ENCODE data around the gene AHCYL1.

Gene AHCYL1

DNA sequence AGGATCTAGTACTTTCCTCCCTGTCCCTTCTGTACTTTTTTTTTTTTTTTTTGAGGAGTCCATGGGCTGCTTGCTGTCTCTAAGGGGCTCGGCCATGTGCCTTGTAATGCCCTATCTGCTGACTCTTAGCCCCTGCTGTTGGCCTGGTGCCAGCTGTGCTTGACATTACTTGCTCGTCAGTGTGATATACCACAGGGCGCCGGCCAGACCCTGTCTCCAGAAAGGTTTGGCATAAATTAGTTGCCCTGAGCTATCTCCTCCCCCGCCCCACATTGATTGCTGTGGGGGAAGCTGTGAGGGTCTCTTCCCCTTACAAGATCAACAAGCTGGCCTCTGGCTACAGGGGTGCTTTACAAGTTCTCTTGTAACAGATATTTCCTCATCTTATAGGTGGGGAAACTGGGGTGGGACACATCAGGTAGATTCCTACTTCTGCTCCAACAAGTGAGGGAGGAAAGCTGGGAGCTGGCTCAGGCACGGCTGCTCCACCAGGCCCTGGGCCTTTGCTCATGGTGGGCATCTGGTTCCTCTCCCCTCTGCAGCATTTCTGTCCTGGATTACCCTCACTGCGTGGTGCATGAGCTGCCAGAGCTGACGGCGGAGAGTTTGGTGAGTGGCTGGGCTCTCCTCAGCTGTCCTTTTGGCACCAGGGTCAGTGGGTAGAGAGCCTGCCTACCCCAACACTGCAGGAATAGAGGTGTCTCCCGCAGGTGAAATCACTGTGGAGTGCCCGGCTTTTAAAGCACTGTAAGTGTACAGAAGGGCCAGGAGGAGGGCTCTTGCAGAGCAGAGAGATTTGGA is 65.4 kb downstream of the AHCYL1 start:
- H3K4ac ChIP-seq (ENCODE audit: low read length), result no peak overlapping the region
- H2BK15ac ChIP-seq (ENCODE audit: low read length), result no peak overlapping the region
- no peak overlapping the region for H3K4me2 ChIP-seq (ENCODE audit: insufficient read depth, low read length, poor library complexity, severe bottlenecking)
- no peak overlapping the region for H4K8ac ChIP-seq (ENCODE audit: low read depth, low read length)
- no peak overlapping the region for H2BK5ac ChIP-seq (ENCODE audit: low read length)
- H2BK120ac ChIP-seq (ENCODE audit: low read depth, low read length), result no peak overlapping the region
- H3K79me1 ChIP-seq (ENCODE audit: low read depth, low read length), result no peaks in the 10 kb centered on the region
- no peak overlapping the region for H3K9ac ChIP-seq (ENCODE audit: low read depth, low read length, poor library complexity)
- H3K4me3 ChIP-seq (ENCODE audit: low read length in 2 of 2), result no peak overlapping the region
- no peak overlapping the region for H3K14ac ChIP-seq (ENCODE audit: low read length)
- H3K27me3 ChIP-seq (ENCODE audit: control insufficient read depth in 3 of 3, insufficient read depth in 3 of 3, low read depth in 1 of 3, low read length in 3 of 3), result no peaks in the 10 kb centered on the region
- no peak for DNase-seq (ENCODE audit: low spot score)
- no peak overlapping the region for H3K18ac ChIP-seq (ENCODE audit: low read length)
- peaks cover 73 to 98% of the 10 kb centered on the region in 2 donors for H3K36me3 ChIP-seq (replicated peaks in 1 of 2; ENCODE audit: control insufficient read depth in 2 of 2, insufficient read depth in 2 of 2, low read length in 2 of 2)
- no CpG with 5 or more reads among the region's 11 CpGs for WGBS, 2 donors (ENCODE audit: extremely low coverage in 2 of 2, insufficient read length in 2 of 2, insufficient replicate concordance in 1 of 2)
- no peaks in the 10 kb centered on the region for H3K4me1 ChIP-seq (ENCODE audit: control insufficient read depth in 2 of 2, insufficient read depth in 1 of 2, low read depth in 1 of 2, low read length in 2 of 2)
- H2AFZ ChIP-seq (ENCODE audit: low read length), result no peak overlapping the region
- no peak overlapping the region for H3K27ac ChIP-seq (replicated peaks; ENCODE audit: low read length)
- H3K23ac ChIP-seq (ENCODE audit: low read depth, low read length, poor library complexity), result no peak overlapping the region
- no peak overlapping the region for H2AK5ac ChIP-seq (ENCODE audit: low read depth, low read length)
- H2BK12ac ChIP-seq (ENCODE audit: low read length), result no peak overlapping the region
- H3K9me3 ChIP-seq (replicated peaks in 1 of 2; ENCODE audit: control insufficient read depth in 2 of 2, insufficient read depth in 1 of 2, low read depth in 1 of 2, low read length in 2 of 2), result no peaks in the 10 kb centered on the region
- no peak overlapping the region for H4K91ac ChIP-seq (ENCODE audit: low read depth, low read length, poor library complexity)

DNA sequence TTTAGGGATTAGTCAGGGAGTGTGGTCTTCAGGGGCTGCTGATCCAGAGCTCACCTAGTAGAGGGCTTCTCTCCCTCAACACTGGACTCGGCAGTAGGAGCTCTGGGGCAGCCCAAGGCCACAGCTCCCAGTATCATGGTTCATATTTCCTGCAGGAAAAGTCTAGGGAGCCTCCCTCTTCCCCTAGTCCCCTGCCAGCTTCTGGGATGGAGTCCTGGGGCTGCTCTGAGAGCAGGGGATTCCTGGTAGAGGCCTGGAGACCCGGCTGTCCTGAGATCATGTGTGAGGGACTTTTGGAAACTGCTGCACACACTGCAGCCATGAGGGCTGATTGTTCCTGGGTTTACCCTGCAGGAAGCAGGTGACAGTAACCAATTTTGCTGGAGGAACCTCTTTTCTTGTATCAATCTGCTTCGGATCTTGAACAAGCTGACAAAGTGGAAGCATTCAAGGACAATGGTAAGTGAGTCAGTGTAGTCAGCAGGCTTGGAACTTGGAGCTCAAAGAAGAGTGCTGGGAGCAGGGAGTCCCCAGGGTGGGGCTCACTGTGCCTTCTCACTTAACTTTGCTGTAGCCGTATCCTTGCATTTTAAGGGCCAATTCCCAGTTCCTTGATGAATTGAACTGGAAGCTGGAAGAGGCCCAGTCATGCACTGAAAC is 66.2 kb downstream of the AHCYL1 start:
- no peak overlapping the region for H2BK5ac ChIP-seq (ENCODE audit: low read length)
- no peak overlapping the region for H2AFZ ChIP-seq (ENCODE audit: low read length)
- H2AK5ac ChIP-seq (ENCODE audit: low read depth, low read length), result no peak overlapping the region
- no peaks in the 10 kb centered on the region for H3K79me1 ChIP-seq (ENCODE audit: low read depth, low read length)
- no peak overlapping the region for H3K9ac ChIP-seq (ENCODE audit: low read depth, low read length, poor library complexity)
- H3K4ac ChIP-seq (ENCODE audit: low read length), result no peak overlapping the region
- no peak overlapping the region for H3K4me2 ChIP-seq (ENCODE audit: insufficient read depth, low read length, poor library complexity, severe bottlenecking)
- H3K9me3 ChIP-seq (replicated peaks in 1 of 2; ENCODE audit: control insufficient read depth in 2 of 2, insufficient read depth in 1 of 2, low read depth in 1 of 2, low read length in 2 of 2), result no peaks in the 10 kb centered on the region
- H3K14ac ChIP-seq (ENCODE audit: low read length), result no peak overlapping the region
- no peak overlapping the region for H3K4me3 ChIP-seq (ENCODE audit: low read length in 2 of 2)
- H4K91ac ChIP-seq (ENCODE audit: low read depth, low read length, poor library complexity), result no peak overlapping the region
- no CpG with 5 or more reads among the region's 4 CpGs for WGBS, 2 donors (ENCODE audit: extremely low coverage in 2 of 2, insufficient read length in 2 of 2, insufficient replicate concordance in 1 of 2)
- no peak overlapping the region for H3K18ac ChIP-seq (ENCODE audit: low read length)
- no peak overlapping the region for H2BK12ac ChIP-seq (ENCODE audit: low read length)
- no peak overlapping the region for H4K8ac ChIP-seq (ENCODE audit: low read depth, low read length)
- DNase-seq (ENCODE audit: low spot score), result no peak
- peaks cover 75 to 98% of the 10 kb centered on the region in 2 donors for H3K36me3 ChIP-seq (replicated peaks in 1 of 2; ENCODE audit: control insufficient read depth in 2 of 2, insufficient read depth in 2 of 2, low read length in 2 of 2)
- H2BK15ac ChIP-seq (ENCODE audit: low read length), result no peak overlapping the region
- H3K27ac ChIP-seq (replicated peaks; ENCODE audit: low read length), result no peak overlapping the region
- no peaks in the 10 kb centered on the region for H3K4me1 ChIP-seq (ENCODE audit: control insufficient read depth in 2 of 2, insufficient read depth in 1 of 2, low read depth in 1 of 2, low read length in 2 of 2)
- H3K23ac ChIP-seq (ENCODE audit: low read depth, low read length, poor library complexity), result no peak overlapping the region
- no peak overlapping the region for H2BK120ac ChIP-seq (ENCODE audit: low read depth, low read length)
- H3K27me3 ChIP-seq (ENCODE audit: control insufficient read depth in 3 of 3, insufficient read depth in 3 of 3, low read depth in 1 of 3, low read length in 3 of 3), result no peaks in the 10 kb centered on the region

DNA sequence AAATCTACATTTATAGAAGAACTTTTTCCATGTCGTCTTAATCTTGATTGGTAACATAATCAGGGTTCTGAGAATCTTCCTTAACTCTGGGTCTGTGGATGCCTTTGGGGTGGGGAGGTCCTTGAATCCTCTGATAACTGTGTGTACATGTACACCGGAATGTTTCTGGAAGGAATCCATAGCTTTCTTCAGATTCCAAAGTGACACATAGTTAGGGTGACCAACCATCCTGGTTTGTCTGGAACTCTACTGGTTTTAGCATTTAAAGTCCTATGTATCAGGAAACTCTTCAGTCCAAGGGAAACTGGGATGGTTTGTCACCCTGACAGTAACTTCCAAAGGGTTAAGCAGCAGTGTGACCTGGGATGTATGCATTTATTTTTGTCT is 66.7 kb downstream of the AHCYL1 start:
- Histone ChIP-seq H3K36me3 (replicated peaks in 1 of 2; ENCODE audit: control insufficient read depth in 2 of 2, insufficient read depth in 2 of 2, low read length in 2 of 2) (peaks cover 78 to 98% of the 10 kb centered on the region in 2 donors), H3K27me3 (ENCODE audit: control insufficient read depth in 3 of 3, insufficient read depth in 3 of 3, low read depth in 1 of 3, low read length in 3 of 3) (no peaks in the 10 kb centered on the region), H3K9ac (ENCODE audit: low read depth, low read length, poor library complexity) (no peak overlapping the region), H3K4me2 (ENCODE audit: insufficient read depth, low read length, poor library complexity, severe bottlenecking) (no peak overlapping the region), H3K27ac (replicated peaks; ENCODE audit: low read length) (no peak overlapping the region), H3K18ac (ENCODE audit: low read length) (no peak overlapping the region), H2BK15ac (ENCODE audit: low read length) (no peak overlapping the region), H3K4me1 (ENCODE audit: control insufficient read depth in 2 of 2, insufficient read depth in 1 of 2, low read depth in 1 of 2, low read length in 2 of 2) (no peaks in the 10 kb centered on the region), H3K4me3 (ENCODE audit: low read length in 2 of 2) (no peak overlapping the region), H2AFZ (ENCODE audit: low read length) (no peak overlapping the region), H3K79me1 (ENCODE audit: low read depth, low read length) (no peaks in the 10 kb centered on the region), H2BK5ac (ENCODE audit: low read length) (no peak overlapping the region), H4K8ac (ENCODE audit: low read depth, low read length) (no peak overlapping the region), H4K91ac (ENCODE audit: low read depth, low read length, poor library complexity) (no peak overlapping the region), H3K23ac (ENCODE audit: low read depth, low read length, poor library complexity) (no peak overlapping the region), H2BK12ac (ENCODE audit: low read length) (no peak overlapping the region), H3K9me3 (replicated peaks in 1 of 2; ENCODE audit: control insufficient read depth in 2 of 2, insufficient read depth in 1 of 2, low read depth in 1 of 2, low read length in 2 of 2) (no peaks in the 10 kb centered on the region), H3K4ac (ENCODE audit: low read length) (no peak overlapping the region), H3K14ac (ENCODE audit: low read length) (no peak overlapping the region), H2AK5ac (ENCODE audit: low read depth, low read length) (no peak overlapping the region), H2BK120ac (ENCODE audit: low read depth, low read length) (no peak overlapping the region)
- DNase-seq (ENCODE audit: low spot score), result no peak
- WGBS, 2 donors (ENCODE audit: extremely low coverage in 2 of 2, insufficient read length in 2 of 2, insufficient replicate concordance in 1 of 2), result no CpG with 5 or more reads among the region's 2 CpGs

DNA sequence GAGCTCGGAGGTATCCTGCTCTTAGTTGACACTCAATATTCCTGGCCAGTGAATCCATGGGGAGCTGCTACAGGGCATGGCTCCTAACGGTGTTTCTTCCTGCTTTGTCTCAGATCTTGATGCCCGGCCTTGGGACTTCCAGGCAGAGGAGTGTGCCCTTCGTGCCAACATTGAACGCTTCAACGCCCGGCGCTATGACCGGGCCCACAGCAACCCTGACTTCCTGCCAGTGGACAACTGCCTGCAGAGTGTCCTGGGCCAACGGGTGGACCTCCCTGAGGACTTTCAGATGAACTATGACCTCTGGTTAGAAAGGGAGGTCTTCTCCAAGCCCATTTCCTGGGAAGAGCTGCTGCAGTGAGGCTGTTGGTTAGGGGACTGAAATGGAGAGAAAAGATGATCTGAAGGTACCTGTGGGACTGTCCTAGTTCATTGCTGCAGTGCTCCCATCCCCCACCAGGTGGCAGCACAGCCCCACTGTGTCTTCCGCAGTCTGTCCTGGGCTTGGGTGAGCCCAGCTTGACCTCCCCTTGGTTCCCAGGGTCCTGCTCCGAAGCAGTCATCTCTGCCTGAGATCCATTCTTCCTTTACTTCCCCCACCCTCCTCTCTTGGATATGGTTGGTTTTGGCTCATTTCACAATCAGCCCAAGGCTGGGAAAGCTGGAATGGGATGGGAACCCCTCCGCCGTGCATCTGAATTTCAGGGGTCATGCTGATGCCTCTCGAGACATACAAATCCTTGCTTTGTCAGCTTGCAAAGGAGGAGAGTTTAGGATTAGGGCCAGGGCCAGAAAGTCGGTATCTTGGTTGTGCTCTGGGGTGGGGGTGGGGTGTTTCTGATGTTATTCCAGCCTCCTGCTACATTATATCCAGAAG is 69.2 kb downstream of the AHCYL1 start:
- H3K18ac ChIP-seq (ENCODE audit: low read length), result no peak overlapping the region
- no peak overlapping the region for H3K27ac ChIP-seq (replicated peaks; ENCODE audit: low read length)
- peak; percentile 55 for DNase-seq (ENCODE audit: low spot score)
- H2AFZ ChIP-seq (ENCODE audit: low read length), result no peak overlapping the region
- no peak overlapping the region for H3K4me2 ChIP-seq (ENCODE audit: insufficient read depth, low read length, poor library complexity, severe bottlenecking)
- no peak overlapping the region for H3K9ac ChIP-seq (ENCODE audit: low read depth, low read length, poor library complexity)
- no peak overlapping the region for H2BK5ac ChIP-seq (ENCODE audit: low read length)
- no peaks in the 10 kb centered on the region for H3K4me1 ChIP-seq (ENCODE audit: control insufficient read depth in 2 of 2, insufficient read depth in 1 of 2, low read depth in 1 of 2, low read length in 2 of 2)
- no peak overlapping the region for H3K4me3 ChIP-seq (ENCODE audit: low read length in 2 of 2)
- H3K14ac ChIP-seq (ENCODE audit: low read length), result no peak overlapping the region
- H3K9me3 ChIP-seq (replicated peaks in 1 of 2; ENCODE audit: control insufficient read depth in 2 of 2, insufficient read depth in 1 of 2, low read depth in 1 of 2, low read length in 2 of 2), result no peaks in the 10 kb centered on the region
- no peak overlapping the region for H4K91ac ChIP-seq (ENCODE audit: low read depth, low read length, poor library complexity)
- no peaks in the 10 kb centered on the region for H3K79me1 ChIP-seq (ENCODE audit: low read depth, low read length)
- no peak overlapping the region for H4K8ac ChIP-seq (ENCODE audit: low read depth, low read length)
- H2BK15ac ChIP-seq (ENCODE audit: low read length), result no peak overlapping the region
- no peak overlapping the region for H2AK5ac ChIP-seq (ENCODE audit: low read depth, low read length)
- no peak overlapping the region for H3K23ac ChIP-seq (ENCODE audit: low read depth, low read length, poor library complexity)
- no peaks in the 10 kb centered on the region for H3K27me3 ChIP-seq (ENCODE audit: control insufficient read depth in 3 of 3, insufficient read depth in 3 of 3, low read depth in 1 of 3, low read length in 3 of 3)
- no peak overlapping the region for H3K4ac ChIP-seq (ENCODE audit: low read length)
- WGBS, 2 donors (ENCODE audit: extremely low coverage in 2 of 2, insufficient read length in 2 of 2, insufficient replicate concordance in 1 of 2), result no CpG with 5 or more reads among the region's 16 CpGs
- no peak overlapping the region for H2BK12ac ChIP-seq (ENCODE audit: low read length)
- peaks cover 71 to 100% of the 10 kb centered on the region in 2 donors for H3K36me3 ChIP-seq (replicated peaks in 1 of 2; ENCODE audit: control insufficient read depth in 2 of 2, insufficient read depth in 2 of 2, low read length in 2 of 2)
- no peak overlapping the region for H2BK120ac ChIP-seq (ENCODE audit: low read depth, low read length)

All from neuronal stem cell (in vitro differentiated cells).